GM03348 (cell line): ENCODE data around the gene CEP295NL.
"Not testable (repeated sequence)": the region's sequence is repeated elsewhere in the genome, so short reads cannot be mapped to it uniquely, and the experiment has no call there.

Experiments used
- DNase-seq: peaks from one replicate; pipeline ENCODE4 v3.0.0; 2012; ENCODE audit warnings: low spot score

Gene CEP295NL

GRCh38 chr17:78903101-78903779 lies at the start of gene CEP295NL:
Gene CEP295NL, minus strand, starts transcription at chr17:78903201. Its CDS starts 1,373 bp downstream, at chr17:78901828.
- DNase-seq = no peak

GRCh38 chr17:78952706-78953105 lies 49.7 kb upstream of the CEP295NL start:
- DNase-seq = no peak

GRCh38 chr17:78951967-78952551 lies 49.1 kb upstream of the CEP295NL start:
- DNase-seq = no peak

- DNase-seq = no peak
These were observed 47.9 kb upstream of the CEP295NL start for GRCh38 chr17:78950870-78951269.

- no peak for DNase-seq
These were observed 44.5 kb upstream of the CEP295NL start for GRCh38 chr17:78947235-78948149.

GRCh38 chr17:78946631-78947030 lies 43.6 kb upstream of the CEP295NL start:
- no peak for DNase-seq

- DNase-seq = no peak
These were observed 43.1 kb upstream of the CEP295NL start for GRCh38 chr17:78946131-78946530.

GRCh38 chr17:78945455-78945854 lies 42.5 kb upstream of the CEP295NL start:
- DNase-seq = not testable (repeated sequence)

- DNase-seq = no peak
These were observed 42.0 kb upstream of the CEP295NL start for GRCh38 chr17:78944956-78945355.

- DNase-seq = no peak
These were observed 41.0 kb upstream of the CEP295NL start for GRCh38 chr17:78944026-78944425.

GRCh38 chr17:78940708-78941107 lies 37.7 kb upstream of the CEP295NL start:
- no peak for DNase-seq

- no peak for DNase-seq
These were observed 37.3 kb upstream of the CEP295NL start for GRCh38 chr17:78940258-78940657.

- no peak for DNase-seq
These were observed 36.6 kb upstream of the CEP295NL start for GRCh38 chr17:78939615-78940014.

GRCh38 chr17:78937561-78937960 lies 34.6 kb upstream of the CEP295NL start:
- DNase-seq = no peak

- DNase-seq = peak; percentile 93
These were observed 32.7 kb upstream of the CEP295NL start for GRCh38 chr17:78935419-78936323.

- no peak for DNase-seq
These were observed 31.8 kb upstream of the CEP295NL start for GRCh38 chr17:78934681-78935418.

GRCh38 chr17:78933959-78934568 lies 31.1 kb upstream of the CEP295NL start:
- DNase-seq = peak; percentile 93

- DNase-seq = peak; percentile 92
These were observed 30.3 kb upstream of the CEP295NL start for GRCh38 chr17:78933025-78933958.
